ENCODE data around the gene MAP2K5.

DNA sequence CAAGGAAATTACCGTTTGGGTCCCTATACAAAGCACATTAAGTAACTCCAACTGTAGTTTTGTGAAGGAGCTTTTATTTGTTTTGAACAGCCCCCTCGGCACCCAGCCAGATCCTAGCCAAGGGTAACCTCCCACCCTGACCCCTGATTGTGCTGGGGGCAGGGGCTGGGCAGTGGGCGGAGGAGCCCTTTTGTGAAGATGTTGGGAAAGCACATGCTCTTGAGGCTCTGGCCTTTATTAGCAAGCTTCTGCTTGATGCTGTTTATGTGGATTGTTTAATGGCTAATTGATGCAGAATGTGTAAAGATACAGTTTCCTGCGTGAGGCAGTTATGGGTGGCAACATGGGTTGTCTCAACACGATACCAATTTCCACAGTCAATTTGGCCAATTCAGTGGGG lies 136.5 kb downstream of the MAP2K5 start:
- TF ChIP-seq, protein P1, sequence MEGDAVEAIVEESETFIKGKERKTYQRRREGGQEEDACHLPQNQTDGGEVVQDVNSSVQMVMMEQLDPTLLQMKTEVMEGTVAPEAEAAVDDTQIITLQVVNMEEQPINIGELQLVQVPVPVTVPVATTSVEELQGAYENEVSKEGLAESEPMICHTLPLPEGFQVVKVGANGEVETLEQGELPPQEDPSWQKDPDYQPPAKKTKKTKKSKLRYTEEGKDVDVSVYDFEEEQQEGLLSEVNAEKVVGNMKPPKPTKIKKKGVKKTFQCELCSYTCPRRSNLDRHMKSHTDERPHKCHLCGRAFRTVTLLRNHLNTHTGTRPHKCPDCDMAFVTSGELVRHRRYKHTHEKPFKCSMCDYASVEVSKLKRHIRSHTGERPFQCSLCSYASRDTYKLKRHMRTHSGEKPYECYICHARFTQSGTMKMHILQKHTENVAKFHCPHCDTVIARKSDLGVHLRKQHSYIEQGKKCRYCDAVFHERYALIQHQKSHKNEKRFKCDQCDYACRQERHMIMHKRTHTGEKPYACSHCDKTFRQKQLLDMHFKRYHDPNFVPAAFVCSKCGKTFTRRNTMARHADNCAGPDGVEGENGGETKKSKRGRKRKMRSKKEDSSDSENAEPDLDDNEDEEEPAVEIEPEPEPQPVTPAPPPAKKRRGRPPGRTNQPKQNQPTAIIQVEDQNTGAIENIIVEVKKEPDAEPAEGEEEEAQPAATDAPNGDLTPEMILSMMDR (IDR thresholded peaks at IDR 0.05; ENCODE audit: low read length), result no peak
- TF ChIP-seq EZH2 (IDR thresholded peaks at IDR 0.05; ENCODE audit: borderline replicate concordance, low read length), result no peak

Measured in OCI-LY1 (cell line).